ENCODE measurements around the gene PPP1R13B. TPM values are rescaled to one million over a fixed set of nuclear protein-coding genes. Genes with fewer than 3 reads are reported as not detected.

Gene PPP1R13B
- total RNA-seq, 1 donor from 2014 or later: 67.8 TPM

GRCh38 chr14:103709814-103710213 is 137.6 kb downstream of the PPP1R13B start:
- intact Hi-C loops (cut with DNase I): loop anchor here (5.0 kb wide), 1 partner anchor 138 kb away; no protein-coding TSS in a partner anchor
- no peak for DNase-seq (ENCODE audit: low spot score)

- no peak for DNase-seq (ENCODE audit: low spot score)
- intact Hi-C loops (cut with DNase I): no loop called here
Measured at GRCh38 chr14:103708750-103709187, 138.6 kb downstream of the PPP1R13B start.

- DNase-seq (ENCODE audit: low spot score): no peak
- intact Hi-C loops (cut with DNase I): no loop called here
Measured at GRCh38 chr14:103707329-103708263, 139.8 kb downstream of the PPP1R13B start.

- DNase-seq (ENCODE audit: low spot score): no peak
- intact Hi-C loops (cut with DNase I): no loop called here
Measured at GRCh38 chr14:103706551-103707328, 140.6 kb downstream of the PPP1R13B start.

- intact Hi-C loops (cut with DNase I): no loop called here
- DNase-seq (ENCODE audit: low spot score): no peak
Measured at GRCh38 chr14:103705504-103706284, 141.7 kb downstream of the PPP1R13B start.

GRCh38 chr14:103705118-103705503 is 142.3 kb downstream of the PPP1R13B start:
- DNase-seq (ENCODE audit: low spot score): no peak

GRCh38 chr14:103704708-103705107 is 142.7 kb downstream of the PPP1R13B start:
- no peak for DNase-seq (ENCODE audit: low spot score)

More at GRCh38 chr14:103705118-103705503, 142.3 kb downstream of the PPP1R13B start:
- intact Hi-C loops (cut with DNase I): no loop called here

GRCh38 chr14:103703433-103704385 is 143.7 kb downstream of the PPP1R13B start:
- intact Hi-C loops (cut with DNase I): no loop called here
- no peak for DNase-seq (ENCODE audit: low spot score)

More at GRCh38 chr14:103704708-103705107, 142.7 kb downstream of the PPP1R13B start:
- intact Hi-C loops (cut with DNase I): no loop called here

GRCh38 chr14:103702497-103703432 is 144.6 kb downstream of the PPP1R13B start:
- DNase-seq (ENCODE audit: low spot score): no peak

GRCh38 chr14:103702095-103702494 is 145.3 kb downstream of the PPP1R13B start:
- no peak for DNase-seq (ENCODE audit: low spot score)
- intact Hi-C loops (cut with DNase I): no loop called here

More at GRCh38 chr14:103702497-103703432, 144.6 kb downstream of the PPP1R13B start:
- intact Hi-C loops (cut with DNase I): no loop called here

GRCh38 chr14:103700753-103701490 is 146.5 kb downstream of the PPP1R13B start:
- no peak for DNase-seq (ENCODE audit: low spot score)
- intact Hi-C loops (cut with DNase I): no loop called here

- DNase-seq (ENCODE audit: low spot score): no peak
- intact Hi-C loops (cut with DNase I): no loop called here
Measured at GRCh38 chr14:103699901-103700752, 147.2 kb downstream of the PPP1R13B start.

- intact Hi-C loops (cut with DNase I): no loop called here
- no peak for DNase-seq (ENCODE audit: low spot score)
Measured at GRCh38 chr14:103699261-103699661, 148.1 kb downstream of the PPP1R13B start.

- no peak for DNase-seq (ENCODE audit: low spot score)
- intact Hi-C loops (cut with DNase I): no loop called here
Measured at GRCh38 chr14:103698380-103699260, 148.8 kb downstream of the PPP1R13B start.

Data from cardiac septum (tissue), 1 donor.